ENCODE data around the gene SYNJ1. TPM values are rescaled to one million over a fixed set of nuclear protein-coding genes. Genes with fewer than 3 reads are reported as not detected.
"Not testable (repeated sequence)": the region's sequence is repeated elsewhere in the genome, so short reads cannot be mapped to it uniquely, and the experiment has no call there.

Gene SYNJ1
- total RNA-seq, 3 donors from 2014 or later (not counting 1 experiment from before 2014, with no cell fraction given), result 16.2 to 22.4 (median 20.1) TPM

- no peak for TF ChIP-seq CTCF (IDR thresholded peaks at IDR 0.05)
- Histone ChIP-seq H3K9me3 (ENCODE audit: control insufficient read depth, insufficient read depth, low read length) (no peaks in the 10 kb centered on the region), H3K27me3 (ENCODE audit: control insufficient read depth, insufficient read depth, low read length) (no peaks in the 10 kb centered on the region), H3K27ac (ENCODE audit: low read length) (no peak overlapping the region), H3K4me3 (ENCODE audit: low read length) (no peak overlapping the region), H3K36me3 (ENCODE audit: control insufficient read depth, insufficient read depth, low read length) (peaks cover 86% of the 10 kb centered on the region), H3K4me1 (ENCODE audit: control insufficient read depth, insufficient read depth, low read length) (no peaks in the 10 kb centered on the region)
- DNase-seq (peak in 1 of 2 donors; percentile 11), ATAC-seq (no peak)
- Mint-ChIP-seq H3K36me3 (peaks cover 49% of the 10 kb centered on the region), H3K4me3 (no peak overlapping the region), H3K27ac (peak overlapping the region in 1 of 2 donors; percentile 13), H3K27me3 (ENCODE audit: low read depth in 2 of 2) (no peaks in the 10 kb centered on the region), H3K4me1 (peaks cover 15 to 16% of the 10 kb centered on the region in 2 donors), H3K9me3 (no peaks in the 10 kb centered on the region)
- WGBS (ENCODE audit: insufficient coverage), result 23% methylated on average over 1 of the region's 1 CpG
- intact Hi-C loops (cut with micrococcal nuclease), result no loop called here
These were observed 19.6 kb upstream of the SYNJ1 start for GRCh38 chr21:32747396-32747795.

- intact Hi-C loops (cut with micrococcal nuclease); H3K4me3 Mint-ChIP-seq; H3K9me3 ChIP-seq (ENCODE audit: control insufficient read depth, insufficient read depth, low read length); ATAC-seq; H3K27me3 ChIP-seq (ENCODE audit: control insufficient read depth, insufficient read depth, low read length); H3K4me3 ChIP-seq (ENCODE audit: low read length); DNase-seq; H3K9me3 Mint-ChIP-seq; H3K27ac ChIP-seq (ENCODE audit: low read length); H3K4me1 ChIP-seq (ENCODE audit: control insufficient read depth, insufficient read depth, low read length); H3K27me3 Mint-ChIP-seq (ENCODE audit: low read depth in 2 of 2): not testable (repeated sequence)
- peak overlapping the region in 1 of 2 donors; percentile 13 for H3K27ac Mint-ChIP-seq
- H3K36me3 ChIP-seq (ENCODE audit: control insufficient read depth, insufficient read depth, low read length), result peaks cover 88% of the 10 kb centered on the region
- WGBS (ENCODE audit: insufficient coverage), result 97% methylated on average over 3 of the region's 3 CpGs
- peaks cover 56% of the 10 kb centered on the region for H3K36me3 Mint-ChIP-seq
- peaks cover 15 to 16% of the 10 kb centered on the region in 2 donors for H3K4me1 Mint-ChIP-seq
These were observed 18.9 kb upstream of the SYNJ1 start for GRCh38 chr21:32746711-32747110.

GRCh38 chr21:32742396-32742795, 14.6 kb upstream of the SYNJ1 start:
- Histone ChIP-seq H3K4me1 (ENCODE audit: control insufficient read depth, insufficient read depth, low read length) (no peaks in the 10 kb centered on the region), H3K36me3 (ENCODE audit: control insufficient read depth, insufficient read depth, low read length) (peaks cover 73% of the 10 kb centered on the region), H3K4me3 (ENCODE audit: low read length) (no peak overlapping the region), H3K9me3 (ENCODE audit: control insufficient read depth, insufficient read depth, low read length) (no peaks in the 10 kb centered on the region), H3K27me3 (ENCODE audit: control insufficient read depth, insufficient read depth, low read length) (no peaks in the 10 kb centered on the region), H3K27ac (ENCODE audit: low read length) (no peak overlapping the region)
- no peak overlapping the region for H3K4me3 Mint-ChIP-seq
- DNase-seq (no peak), ATAC-seq (no peak)
- no peak for TF ChIP-seq CTCF (IDR thresholded peaks at IDR 0.05)
- H3K4me1 Mint-ChIP-seq, result peaks cover 11 to 14% of the 10 kb centered on the region in 2 donors
- 81% methylated on average over 2 of the region's 2 CpGs for WGBS (ENCODE audit: insufficient coverage)
- peaks cover 51% of the 10 kb centered on the region for H3K36me3 Mint-ChIP-seq
- H3K27me3 Mint-ChIP-seq (ENCODE audit: low read depth in 2 of 2), result no peaks in the 10 kb centered on the region
- no peaks in the 10 kb centered on the region for H3K9me3 Mint-ChIP-seq
- H3K27ac Mint-ChIP-seq, result no peak overlapping the region
- intact Hi-C loops (cut with micrococcal nuclease), result no loop called here

GRCh38 chr21:32741336-32741735, 13.5 kb upstream of the SYNJ1 start:
- Mint-ChIP-seq H3K27me3 (ENCODE audit: low read depth in 2 of 2) (no peaks in the 10 kb centered on the region), H3K4me3 (no peak overlapping the region), H3K4me1 (peaks cover 5 to 6% of the 10 kb centered on the region in 2 donors), H3K9me3 (no peaks in the 10 kb centered on the region), H3K27ac (no peak overlapping the region), H3K36me3 (peaks cover 51% of the 10 kb centered on the region)
- Histone ChIP-seq H3K27me3 (ENCODE audit: control insufficient read depth, insufficient read depth, low read length) (no peaks in the 10 kb centered on the region), H3K27ac (ENCODE audit: low read length) (no peak overlapping the region), H3K36me3 (ENCODE audit: control insufficient read depth, insufficient read depth, low read length) (peaks cover 76% of the 10 kb centered on the region), H3K4me1 (ENCODE audit: control insufficient read depth, insufficient read depth, low read length) (no peaks in the 10 kb centered on the region), H3K4me3 (ENCODE audit: low read length) (no peak overlapping the region), H3K9me3 (ENCODE audit: control insufficient read depth, insufficient read depth, low read length) (no peaks in the 10 kb centered on the region)
- no peak for TF ChIP-seq CTCF (IDR thresholded peaks at IDR 0.05)
- no peak for DNase-seq
- intact Hi-C loops (cut with micrococcal nuclease), result no loop called here
- ATAC-seq, result no peak
- 99% methylated on average over 3 of the region's 3 CpGs for WGBS (ENCODE audit: insufficient coverage)
